Measurements from ENCODE around the gene NCAM1. TPM values are rescaled to one million over a fixed set of nuclear protein-coding genes. Genes with fewer than 3 reads are reported as not detected.

Gene NCAM1
- total RNA-seq, 1 experiment from 2014 or later, result 3.7 TPM

- no peaks in the 10 kb centered on the region for H3K36me3 Mint-ChIP-seq (ENCODE audit: insufficient read depth, unreplicated experiment)
- peaks cover 30% of the 10 kb centered on the region for H3K27me3 Mint-ChIP-seq (ENCODE audit: unreplicated experiment)
- no peaks in the 10 kb centered on the region for H3K4me1 Mint-ChIP-seq (ENCODE audit: low read depth, unreplicated experiment)
- H3K9me3 Mint-ChIP-seq (ENCODE audit: low read depth, unreplicated experiment), result no peaks in the 10 kb centered on the region
- CTCF ChIA-PET, result no interaction called here
- no peak overlapping the region for H3K27ac Mint-ChIP-seq (ENCODE audit: unreplicated experiment)
- intact Hi-C loops (cut with micrococcal nuclease; ENCODE audit: unreplicated experiment), result no loop called here
- DNase-seq, result no peak
- BruUV-seq (replicated peaks), result no TSS peak
- TF ChIP-seq, protein P1, sequence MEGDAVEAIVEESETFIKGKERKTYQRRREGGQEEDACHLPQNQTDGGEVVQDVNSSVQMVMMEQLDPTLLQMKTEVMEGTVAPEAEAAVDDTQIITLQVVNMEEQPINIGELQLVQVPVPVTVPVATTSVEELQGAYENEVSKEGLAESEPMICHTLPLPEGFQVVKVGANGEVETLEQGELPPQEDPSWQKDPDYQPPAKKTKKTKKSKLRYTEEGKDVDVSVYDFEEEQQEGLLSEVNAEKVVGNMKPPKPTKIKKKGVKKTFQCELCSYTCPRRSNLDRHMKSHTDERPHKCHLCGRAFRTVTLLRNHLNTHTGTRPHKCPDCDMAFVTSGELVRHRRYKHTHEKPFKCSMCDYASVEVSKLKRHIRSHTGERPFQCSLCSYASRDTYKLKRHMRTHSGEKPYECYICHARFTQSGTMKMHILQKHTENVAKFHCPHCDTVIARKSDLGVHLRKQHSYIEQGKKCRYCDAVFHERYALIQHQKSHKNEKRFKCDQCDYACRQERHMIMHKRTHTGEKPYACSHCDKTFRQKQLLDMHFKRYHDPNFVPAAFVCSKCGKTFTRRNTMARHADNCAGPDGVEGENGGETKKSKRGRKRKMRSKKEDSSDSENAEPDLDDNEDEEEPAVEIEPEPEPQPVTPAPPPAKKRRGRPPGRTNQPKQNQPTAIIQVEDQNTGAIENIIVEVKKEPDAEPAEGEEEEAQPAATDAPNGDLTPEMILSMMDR (IDR thresholded peaks at IDR 0.05; ENCODE audit: unreplicated experiment), result no peak
- no peak overlapping the region for H3K4me3 Mint-ChIP-seq (ENCODE audit: low read depth, unreplicated experiment)
Observed at GRCh38 chr11:113021111-113021510, 59.9 kb downstream of the NCAM1 start.

GRCh38 chr11:113022262-113022661 is 61.0 kb downstream of the NCAM1 start:
- CTCF ChIA-PET, result no interaction called here
- no peak for DNase-seq
- BruUV-seq (replicated peaks), result no TSS peak

DNA sequence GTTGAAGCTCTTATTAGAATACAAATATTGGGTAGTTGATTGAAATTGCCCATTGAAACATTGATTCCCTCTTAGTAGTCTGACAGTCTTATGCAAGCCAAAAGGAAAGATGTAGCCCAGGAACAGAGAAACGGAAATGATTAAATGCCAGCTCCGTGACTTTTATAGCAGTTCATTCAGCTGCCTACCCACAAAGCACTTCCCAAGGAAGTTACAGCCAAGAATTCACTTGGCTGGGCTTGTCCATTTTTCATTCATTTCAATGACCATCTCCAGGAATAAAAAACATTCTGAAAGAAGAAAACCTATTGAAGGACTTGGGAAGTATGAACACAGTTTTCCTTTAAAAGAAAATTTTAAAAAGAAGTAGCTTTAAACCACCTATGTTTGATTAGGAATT is 62.0 kb downstream of the NCAM1 start:
- BruUV-seq (replicated peaks), result no TSS peak
- no peaks in the 10 kb centered on the region for H3K4me1 Mint-ChIP-seq (ENCODE audit: low read depth, unreplicated experiment)
- H3K9me3 Mint-ChIP-seq (ENCODE audit: low read depth, unreplicated experiment), result no peaks in the 10 kb centered on the region
- no peak for DNase-seq
- H3K36me3 Mint-ChIP-seq (ENCODE audit: insufficient read depth, unreplicated experiment), result no peaks in the 10 kb centered on the region
- H3K27me3 Mint-ChIP-seq (ENCODE audit: unreplicated experiment), result peaks cover 35% of the 10 kb centered on the region
- H3K4me3 Mint-ChIP-seq (ENCODE audit: low read depth, unreplicated experiment), result no peak overlapping the region
- CTCF ChIA-PET, result no interaction called here
- no peak overlapping the region for H3K27ac Mint-ChIP-seq (ENCODE audit: unreplicated experiment)
- TF ChIP-seq, protein P1 (IDR thresholded peaks at IDR 0.05; ENCODE audit: unreplicated experiment), result no peak
- intact Hi-C loops (cut with micrococcal nuclease; ENCODE audit: unreplicated experiment), result no loop called here

More at GRCh38 chr11:113022262-113022661, 61.0 kb downstream of the NCAM1 start:
- Mint-ChIP-seq H3K9me3 (ENCODE audit: low read depth, unreplicated experiment) (no peaks in the 10 kb centered on the region), H3K4me3 (ENCODE audit: low read depth, unreplicated experiment) (no peak overlapping the region), H3K4me1 (ENCODE audit: low read depth, unreplicated experiment) (no peaks in the 10 kb centered on the region), H3K27ac (ENCODE audit: unreplicated experiment) (no peak overlapping the region), H3K36me3 (ENCODE audit: insufficient read depth, unreplicated experiment) (no peaks in the 10 kb centered on the region), H3K27me3 (ENCODE audit: unreplicated experiment) (peaks cover 27% of the 10 kb centered on the region)
- TF ChIP-seq, protein P1 (IDR thresholded peaks at IDR 0.05; ENCODE audit: unreplicated experiment), result no peak
- intact Hi-C loops (cut with micrococcal nuclease; ENCODE audit: unreplicated experiment), result no loop called here

GRCh38 chr11:113023986-113024385 is 62.8 kb downstream of the NCAM1 start:
- TF ChIP-seq, protein P1 (IDR thresholded peaks at IDR 0.05; ENCODE audit: unreplicated experiment), result no peak
- Mint-ChIP-seq H3K27ac (ENCODE audit: unreplicated experiment) (no peak overlapping the region), H3K9me3 (ENCODE audit: low read depth, unreplicated experiment) (no peaks in the 10 kb centered on the region), H3K27me3 (ENCODE audit: unreplicated experiment) (peaks cover 40% of the 10 kb centered on the region), H3K36me3 (ENCODE audit: insufficient read depth, unreplicated experiment) (no peaks in the 10 kb centered on the region), H3K4me3 (ENCODE audit: low read depth, unreplicated experiment) (no peak overlapping the region), H3K4me1 (ENCODE audit: low read depth, unreplicated experiment) (no peaks in the 10 kb centered on the region)
- intact Hi-C loops (cut with micrococcal nuclease; ENCODE audit: unreplicated experiment), result no loop called here
- CTCF ChIA-PET, result no interaction called here
- no TSS peak for BruUV-seq (replicated peaks)
- DNase-seq, result no peak

Data from Calu3 (cell line).